ENCODE results near the gene ZGRF1.
"Not testable (repeated sequence)": the region's sequence is repeated elsewhere in the genome, so short reads cannot be mapped to it uniquely, and the experiment has no call there.

ZGRF1 gene

GRCh38 chr4:112516066-112516470, 120.6 kb downstream of the ZGRF1 start, which contains the start of gene NEUROG2:
Gene NEUROG2 (minus strand): TSS chr4:112516180. CDS start chr4:112515475, 705 bp downstream.
- DNase-seq: no peak

GRCh38 chr4:112515198-112516065, 121.3 kb downstream of the ZGRF1 start:
- DNase-seq: no peak

- DNase-seq: no peak
Measured at GRCh38 chr4:112514647-112515197, 122.0 kb downstream of the ZGRF1 start.

- no peak for DNase-seq
Measured at GRCh38 chr4:112513971-112514646, 122.6 kb downstream of the ZGRF1 start.

- DNase-seq: no peak
Measured at GRCh38 chr4:112511803-112512118, 124.9 kb downstream of the ZGRF1 start.

GRCh38 chr4:112511093-112511802, 125.5 kb downstream of the ZGRF1 start:
- no peak for DNase-seq

GRCh38 chr4:112510291-112511092, 126.2 kb downstream of the ZGRF1 start:
- no peak for DNase-seq

GRCh38 chr4:112509243-112510141, 127.2 kb downstream of the ZGRF1 start:
- DNase-seq: peak; percentile 13

- DNase-seq: no peak
Measured at GRCh38 chr4:112508356-112508755, 128.4 kb downstream of the ZGRF1 start.

GRCh38 chr4:112504807-112505206, 131.9 kb downstream of the ZGRF1 start:
- no peak for DNase-seq

- no peak for DNase-seq
Measured at GRCh38 chr4:112502871-112503270, 133.8 kb downstream of the ZGRF1 start.

- DNase-seq: no peak
Measured at GRCh38 chr4:112492321-112492720, 144.4 kb downstream of the ZGRF1 start.

- not testable (repeated sequence) for DNase-seq
Measured at GRCh38 chr4:112490808-112491207, 145.9 kb downstream of the ZGRF1 start.

All from fibroblast of upper back skin (primary cell).